NT2/D1 (cell line): ENCODE measurements around the gene LGALS1.

Source experiments
- YY1 ChIP-seq: IDR thresholded peaks from 2 replicates; pipeline ENCODE4 v1.6.1; 2011; ENCODE audit not compliant: insufficient read length, insufficient read depth
- ZNF274 ChIP-seq: IDR thresholded peaks from 2 replicates; pipeline ENCODE4 v1.6.1; 2011; ENCODE audit warnings: mild to moderate bottlenecking, low read depth, low read length

- TF ChIP-seq ZNF274 (no peak), YY1 (no peak)
These were observed 15.6 kb downstream of the LGALS1 start for GRCh38 chr22:37690901-37691504.
